ENCODE measurements around the gene DCDC2B.

DCDC2B gene

DNA sequence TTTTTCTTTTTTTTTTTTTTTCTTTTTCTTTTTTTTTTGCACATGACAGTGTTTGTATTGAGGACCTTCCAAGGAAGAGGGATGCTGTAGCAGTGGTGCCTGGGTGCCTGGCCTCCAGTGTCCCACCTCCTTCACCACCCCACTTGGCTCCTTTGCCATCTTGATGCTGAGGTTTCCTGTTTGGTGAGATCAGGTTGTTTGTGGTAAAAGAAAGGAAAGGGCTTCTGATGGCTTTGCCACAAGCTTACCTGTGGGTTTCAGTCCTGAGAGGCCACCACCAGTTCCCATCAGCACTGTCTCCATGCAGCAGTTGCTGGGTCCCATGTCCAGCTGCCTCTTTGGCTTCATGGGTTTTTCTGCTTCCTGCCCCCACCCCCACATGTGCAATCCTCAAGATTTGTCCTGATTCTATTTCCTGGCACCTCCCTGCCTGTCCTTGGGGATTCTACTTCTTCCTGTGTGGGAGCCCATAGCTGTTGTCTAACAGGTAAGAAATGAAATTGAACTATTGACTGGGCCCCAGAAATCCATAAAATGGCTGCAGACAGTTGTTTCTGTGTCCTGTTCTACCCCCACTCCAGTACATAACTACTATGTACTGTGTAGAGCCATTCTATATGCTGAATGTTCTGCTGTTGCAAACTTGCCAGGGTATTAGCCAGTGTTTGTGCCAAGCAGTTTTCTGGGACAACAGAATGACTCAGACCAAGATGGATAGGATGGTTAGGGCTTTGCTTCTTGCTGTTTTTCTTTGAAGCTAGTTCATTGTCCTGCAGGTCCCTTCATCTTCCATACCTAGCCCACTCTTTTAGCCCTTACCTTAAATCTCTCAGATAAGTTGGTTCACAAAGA is 12.7 kb upstream of the DCDC2B start:
- DNase-seq (ENCODE audit: low read depth): no peak

DNA sequence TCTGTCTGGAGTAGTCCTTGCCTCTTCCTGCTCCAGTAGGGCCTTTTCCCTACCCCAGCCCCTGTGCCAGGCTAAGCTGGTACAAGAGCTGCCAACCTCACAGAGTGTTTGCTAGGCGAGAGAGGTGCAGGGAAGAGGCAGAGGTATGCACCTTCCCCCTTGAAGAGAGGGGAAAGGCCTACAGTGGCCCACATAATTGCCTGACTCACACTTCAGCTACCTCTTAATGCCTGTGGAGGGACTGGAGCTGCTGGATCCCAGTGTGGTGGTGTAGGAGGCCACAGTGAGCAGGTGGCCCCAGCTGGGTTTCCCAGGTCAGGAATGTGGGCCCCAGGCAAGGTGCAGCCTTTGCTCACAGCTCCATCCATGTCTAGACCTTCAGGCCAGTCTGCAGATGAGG is 11.8 kb upstream of the DCDC2B start:
- DNase-seq (ENCODE audit: low read depth): no peak

DNA sequence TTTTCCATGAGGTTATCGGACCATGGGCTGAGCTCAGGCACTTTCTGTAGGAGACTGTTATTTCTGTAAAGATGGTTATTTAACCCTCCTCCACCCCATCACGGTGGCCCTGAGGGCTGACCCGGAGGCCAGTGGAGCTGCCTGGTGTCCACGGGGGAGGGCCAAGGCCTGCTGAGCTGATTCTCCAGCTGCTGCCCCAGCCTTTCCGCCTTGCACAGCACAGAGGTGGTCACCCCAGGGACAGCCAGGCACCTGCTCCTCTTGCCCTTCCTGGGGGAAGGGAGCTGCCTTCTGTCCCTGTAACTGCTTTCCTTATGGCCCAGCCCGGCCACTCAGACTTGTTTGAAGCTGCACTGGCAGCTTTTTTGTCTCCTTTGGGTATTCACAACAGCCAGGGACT is 11.1 kb upstream of the DCDC2B start:
- no peak for DNase-seq (ENCODE audit: low read depth)

DNA sequence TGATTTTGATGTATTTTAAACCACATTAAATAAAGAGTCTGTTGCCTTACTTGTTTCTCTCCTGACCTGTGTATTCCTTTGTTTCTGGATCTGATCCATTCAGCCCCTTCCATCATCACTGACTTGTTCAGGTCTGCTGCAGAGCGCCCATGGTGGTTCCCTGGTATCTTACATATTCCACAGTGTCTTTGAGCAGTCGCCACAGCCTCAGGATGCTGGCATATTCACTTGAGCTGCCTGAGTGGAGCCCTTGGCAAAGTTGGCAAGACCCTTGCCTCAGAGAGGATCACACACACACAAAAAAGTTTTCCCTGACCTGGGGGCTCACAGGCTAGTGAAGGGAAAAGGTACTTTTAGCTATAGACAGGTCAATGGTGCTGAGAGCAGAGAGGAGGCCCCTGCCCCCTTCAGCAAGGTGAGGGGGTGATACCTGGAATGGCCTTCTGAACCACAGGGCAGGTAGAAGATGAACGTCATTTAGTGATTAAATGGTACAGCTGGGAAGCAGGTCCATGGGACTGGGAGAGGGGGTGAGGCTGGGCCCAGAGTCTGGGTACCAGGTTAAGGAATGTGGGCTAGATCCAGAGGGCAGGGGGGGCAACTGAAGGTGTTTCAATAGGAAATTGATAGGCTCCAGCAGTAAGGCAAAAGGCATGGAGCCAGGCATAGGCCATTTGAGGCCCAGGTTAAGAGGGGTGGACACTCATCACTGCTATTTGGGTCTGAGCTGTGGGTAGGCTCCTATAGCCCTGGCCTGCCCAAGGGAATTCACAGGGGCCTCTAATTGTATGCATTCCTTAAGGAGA is 10.4 kb upstream of the DCDC2B start:
- DNase-seq (ENCODE audit: low read depth): no peak

DNA sequence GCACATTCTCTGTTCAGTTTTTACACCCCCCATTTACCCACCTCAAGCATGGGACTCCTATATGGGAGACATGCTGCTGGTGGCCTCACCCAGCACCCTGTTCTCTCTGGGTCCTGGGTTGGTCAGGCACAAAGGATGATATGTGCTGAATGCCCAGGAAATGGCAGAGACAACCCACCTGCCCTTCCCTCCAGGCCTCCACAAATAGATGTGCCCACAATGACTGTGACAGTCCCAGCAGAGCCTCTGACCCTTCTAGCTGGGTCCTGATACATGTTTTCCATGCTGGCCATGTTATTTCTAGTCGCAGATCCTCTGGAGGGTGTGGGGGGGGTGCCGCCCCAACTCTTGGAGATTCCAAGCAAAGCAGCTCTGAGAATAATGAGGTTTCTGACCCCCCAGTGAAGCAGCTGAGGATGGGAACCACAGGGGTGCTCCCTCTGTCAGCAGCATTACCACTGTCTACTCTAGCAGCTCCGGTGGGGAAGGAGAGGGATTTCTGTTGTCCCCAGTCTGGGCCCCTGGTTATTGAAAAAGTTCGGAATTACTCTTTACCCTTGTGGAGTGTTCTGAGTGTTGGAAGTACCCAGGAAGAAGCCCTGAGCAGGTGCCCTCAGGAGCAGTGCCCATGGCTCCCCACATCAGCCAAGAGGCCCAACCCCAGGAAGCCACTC is 9.7 kb upstream of the DCDC2B start:
- no peak for DNase-seq (ENCODE audit: low read depth)

DNA sequence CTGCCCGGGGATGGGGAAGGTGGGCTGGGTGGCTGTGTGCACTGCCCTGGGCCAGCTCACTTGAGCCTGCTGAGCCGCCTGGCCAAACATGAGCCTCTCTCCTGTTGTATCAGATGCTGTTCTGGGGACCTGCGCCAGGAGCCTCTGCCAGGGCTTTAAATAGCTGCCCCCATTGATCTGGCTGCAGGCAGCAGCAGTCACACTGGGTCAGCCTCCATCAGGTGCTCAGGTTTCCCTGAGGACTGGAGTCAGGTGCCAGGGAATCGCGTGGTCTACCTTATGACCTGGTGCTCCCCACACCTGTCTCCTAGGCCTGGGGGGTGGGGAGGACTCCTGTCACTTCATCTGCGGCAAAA is 9.2 kb upstream of the DCDC2B start:
- no peak for DNase-seq (ENCODE audit: low read depth)

DNA sequence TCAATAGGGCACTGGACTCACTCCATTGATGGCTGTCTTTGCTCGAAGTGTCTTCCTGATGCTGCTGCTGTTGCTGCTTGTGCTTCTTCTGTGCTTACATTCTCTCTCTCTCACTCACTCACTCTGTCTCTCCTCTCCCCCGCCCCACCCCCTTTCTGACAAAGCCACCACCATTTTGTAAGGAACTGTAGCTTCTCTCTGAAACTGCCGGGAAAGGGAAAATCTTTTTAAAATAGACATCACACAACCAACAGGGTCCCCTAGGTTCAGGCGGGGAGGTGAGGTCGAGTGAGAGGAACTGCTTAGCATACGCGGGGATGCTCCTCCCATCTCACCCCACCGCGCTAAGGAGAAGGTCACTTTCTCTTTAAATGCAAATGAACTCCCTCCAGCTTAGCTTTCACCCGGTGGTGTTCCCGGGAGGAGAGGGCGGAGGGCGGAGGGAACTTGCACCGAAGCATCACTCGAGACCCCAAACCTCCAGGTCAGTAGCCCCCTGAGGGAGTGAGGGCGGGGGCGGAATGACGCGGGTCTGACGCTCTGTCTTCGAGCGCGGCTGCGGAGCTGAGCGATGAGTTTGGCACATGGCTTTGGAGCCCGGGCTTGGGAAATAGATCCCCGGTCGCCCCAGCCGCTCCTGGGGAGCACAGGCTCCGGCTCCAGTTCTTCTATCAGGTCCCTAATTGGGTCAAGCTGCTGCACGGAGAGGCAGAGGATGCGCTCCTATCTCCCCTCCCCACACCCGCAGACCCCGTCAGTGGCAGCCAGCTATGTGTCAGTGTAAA is 8.5 kb upstream of the DCDC2B start, which contains the start of gene CCDC28B:
TSS of gene CCDC28B (plus strand) at position 370 of the 785 bp plus-strand sequence. CDS start 1,341 bp downstream, outside the sequence.
- DNase-seq (ENCODE audit: low read depth): peak; percentile 38

DNA sequence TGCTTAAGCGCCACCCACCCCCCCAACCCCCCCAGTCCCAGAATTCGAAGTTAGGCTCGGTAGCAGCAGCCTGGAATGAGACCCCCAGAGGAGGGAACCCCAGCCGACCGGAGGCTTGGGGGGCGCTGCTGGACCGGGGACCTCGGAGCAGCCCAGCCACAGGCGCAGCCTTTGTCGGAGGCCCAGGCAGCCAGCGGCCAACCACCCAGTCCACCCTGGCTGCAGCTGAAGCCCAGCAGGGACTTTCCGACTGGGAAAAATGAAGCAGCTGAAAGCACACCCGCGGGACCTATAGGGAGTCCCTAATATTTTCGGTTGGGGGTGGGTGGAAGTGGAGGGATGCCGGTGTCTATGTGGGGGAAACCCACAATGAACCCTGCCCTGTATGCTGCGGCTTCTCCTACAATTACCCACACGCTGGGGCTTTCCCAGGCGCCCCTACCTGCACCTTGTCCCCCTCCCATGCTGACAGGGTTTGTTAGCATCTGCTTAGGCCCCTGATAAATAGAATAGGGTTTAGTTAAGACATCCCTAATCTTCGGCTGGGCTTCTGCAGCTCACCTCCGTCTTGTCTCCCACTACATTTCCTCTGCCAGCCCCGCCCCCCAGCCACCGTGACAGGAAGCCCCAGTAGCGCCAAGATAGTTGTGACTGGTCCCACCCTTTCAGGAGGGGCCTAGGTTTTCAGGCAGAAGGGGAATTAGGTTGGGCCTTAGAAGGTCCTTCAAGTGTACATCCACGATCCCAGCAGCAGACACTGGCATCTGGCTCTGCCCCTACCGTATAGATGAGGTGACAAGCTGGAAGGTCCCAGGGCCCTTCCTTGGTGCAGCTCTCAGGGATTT is 7.7 kb upstream of the DCDC2B start:
- DNase-seq (ENCODE audit: low read depth): peak; percentile 72

DNA sequence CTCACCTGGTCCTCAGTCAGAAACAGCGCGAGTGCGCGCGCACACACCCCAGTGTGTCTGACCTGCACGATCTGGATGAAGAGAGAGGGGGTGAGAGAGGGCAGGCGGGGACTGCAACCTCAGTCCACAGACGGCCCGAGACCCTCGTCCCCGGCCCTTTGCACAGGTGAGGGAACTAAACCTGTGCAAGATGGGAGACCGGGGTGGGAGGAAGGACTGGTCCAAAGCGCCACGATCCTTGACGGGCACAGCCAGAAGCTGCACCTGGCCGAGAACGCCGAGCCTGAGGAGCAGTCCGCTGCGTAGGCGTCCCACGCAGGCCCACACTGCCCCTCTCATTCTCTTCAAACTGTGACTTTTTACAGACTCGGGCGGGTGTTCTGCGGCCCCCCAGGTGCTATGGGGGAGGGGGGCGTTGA is 3.9 kb upstream of the DCDC2B start:
- no peak for DNase-seq (ENCODE audit: low read depth)

DNA sequence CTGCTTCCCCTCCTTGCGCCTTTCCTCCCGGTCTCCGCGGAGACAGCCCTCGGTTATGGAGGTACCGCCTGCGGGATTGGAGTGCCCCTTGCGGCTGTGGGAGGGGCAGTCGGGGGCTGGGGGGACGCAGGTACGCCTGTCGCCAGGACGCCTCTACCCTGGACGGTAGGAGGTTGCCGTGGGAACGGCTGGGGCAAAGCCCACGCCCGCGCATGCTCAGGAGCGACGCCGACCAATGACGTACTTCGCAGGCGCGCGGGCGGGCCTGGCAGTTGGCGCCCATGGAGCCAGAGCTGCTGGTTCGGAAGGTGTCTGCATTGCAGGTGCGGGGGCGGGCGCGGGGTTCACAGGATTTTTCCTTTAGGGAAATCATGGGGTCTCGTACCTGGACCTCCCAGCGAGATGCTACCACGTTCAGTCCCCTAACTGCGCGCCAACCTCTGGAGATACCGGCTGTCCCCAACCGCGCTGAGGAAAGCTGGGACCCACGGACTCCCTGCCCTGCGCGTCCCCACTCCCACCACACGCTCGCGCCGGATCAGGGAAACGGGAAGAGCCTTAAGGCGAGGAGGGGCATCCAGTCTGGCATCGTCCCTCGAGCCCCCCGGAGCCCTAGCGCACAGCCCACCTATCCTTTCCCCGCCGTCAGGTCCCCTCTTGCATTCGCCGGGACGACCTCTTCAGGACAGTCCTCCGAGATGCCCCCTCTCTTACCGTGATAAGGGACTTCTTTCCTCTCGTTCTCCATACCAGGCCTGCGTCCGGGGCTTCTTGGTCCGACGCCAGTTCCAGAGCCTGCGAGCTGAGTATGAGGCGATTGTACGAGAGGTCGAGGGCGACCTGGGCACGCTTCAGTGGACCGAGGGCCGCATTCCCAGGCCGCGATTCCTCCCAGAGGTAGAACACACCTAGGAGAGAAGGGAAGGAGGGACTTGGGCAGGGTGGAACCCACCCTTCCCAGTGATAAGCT is 3.2 kb upstream of the DCDC2B start, which contains the start of gene IQCC:
TSS of gene IQCC (plus strand) at position 271 of the 970 bp plus-strand sequence. CDS start at position 282, 11 bp downstream.
- DNase-seq (ENCODE audit: low read depth): peak; percentile 81

DNA sequence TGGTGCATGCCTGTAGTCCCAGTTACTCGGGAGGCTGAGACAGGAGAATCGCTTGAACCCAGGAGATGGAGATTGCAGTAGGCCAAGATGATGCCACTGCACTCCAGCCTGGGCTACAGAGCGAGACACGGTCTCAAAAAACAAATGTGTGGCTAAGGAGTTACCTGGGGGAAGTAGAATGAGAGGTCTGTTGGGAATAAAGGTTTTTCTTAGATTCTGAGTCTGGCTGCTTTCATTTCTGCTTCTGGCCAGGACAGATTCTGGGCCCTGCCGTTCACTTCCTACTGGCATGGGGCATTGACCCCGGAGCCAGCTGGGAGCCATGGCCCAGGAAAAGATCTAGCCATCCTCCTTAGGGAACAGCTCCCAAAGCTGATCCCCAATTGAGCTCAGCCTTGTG is 420 bp upstream of the DCDC2B start:
- no peak for DNase-seq (ENCODE audit: low read depth)

DNA sequence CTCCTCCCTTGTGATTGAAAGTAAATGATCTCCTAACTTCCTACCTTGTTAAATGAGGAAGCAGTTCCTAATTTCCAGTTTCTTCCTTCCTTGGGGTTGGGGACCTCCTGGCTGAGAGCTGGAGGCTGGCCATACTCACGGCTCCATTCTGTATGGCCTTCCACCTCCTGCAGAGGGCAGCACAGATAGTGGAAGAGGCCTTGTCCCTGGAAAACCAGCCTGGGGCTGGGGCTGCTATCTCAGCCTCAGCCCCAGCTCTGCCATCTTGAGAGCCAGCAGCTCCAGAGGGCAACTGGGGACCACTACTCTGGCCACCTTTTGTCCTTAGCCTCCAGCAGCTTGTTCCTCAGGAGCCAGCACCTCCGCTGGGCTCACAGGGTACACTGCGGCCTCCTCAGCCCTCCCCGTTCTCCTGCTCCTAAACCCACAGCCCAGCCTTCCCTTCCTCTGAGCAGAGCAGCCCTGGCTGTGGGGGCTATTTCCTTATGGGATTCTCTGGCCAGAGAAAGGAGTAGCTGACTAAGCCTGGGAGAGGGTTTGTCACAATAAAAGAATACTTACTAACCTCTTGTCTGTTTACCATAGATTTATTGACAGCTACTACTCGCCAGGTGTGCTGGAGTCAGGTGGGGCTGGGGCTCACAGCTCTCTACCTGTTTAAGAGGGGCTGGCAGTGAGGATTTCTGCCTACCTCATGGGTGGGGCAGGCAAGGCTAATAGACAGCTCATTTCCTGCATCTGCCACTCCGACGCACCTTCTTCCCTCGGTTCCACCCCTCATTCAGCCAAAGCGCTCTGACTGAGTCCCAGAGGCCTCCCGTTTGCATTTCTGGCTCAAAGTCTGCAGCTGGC is 7.0 kb downstream of the DCDC2B start:
- DNase-seq (ENCODE audit: low read depth): peak; percentile 48

DNA sequence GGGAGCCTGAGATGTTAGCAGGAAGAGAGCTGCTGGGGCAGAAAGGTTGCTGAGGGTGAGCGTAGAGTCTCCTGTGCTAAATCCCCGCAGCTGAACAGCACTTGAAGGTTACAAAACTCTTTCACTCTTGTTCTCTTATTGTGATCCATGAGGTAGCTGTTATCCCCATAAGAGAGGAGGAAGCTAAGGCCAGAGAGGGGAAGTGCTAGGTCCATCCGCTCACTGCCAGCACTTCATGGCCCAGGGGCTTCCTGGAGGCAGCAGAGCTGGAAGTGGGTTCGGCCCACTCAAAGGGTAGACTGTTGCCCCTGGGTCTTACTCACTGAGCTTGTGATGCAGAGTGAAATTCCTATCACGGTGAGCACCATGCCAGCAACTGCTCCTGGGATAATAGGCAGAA is 7.7 kb downstream of the DCDC2B start:
- DNase-seq (ENCODE audit: low read depth): no peak

DNA sequence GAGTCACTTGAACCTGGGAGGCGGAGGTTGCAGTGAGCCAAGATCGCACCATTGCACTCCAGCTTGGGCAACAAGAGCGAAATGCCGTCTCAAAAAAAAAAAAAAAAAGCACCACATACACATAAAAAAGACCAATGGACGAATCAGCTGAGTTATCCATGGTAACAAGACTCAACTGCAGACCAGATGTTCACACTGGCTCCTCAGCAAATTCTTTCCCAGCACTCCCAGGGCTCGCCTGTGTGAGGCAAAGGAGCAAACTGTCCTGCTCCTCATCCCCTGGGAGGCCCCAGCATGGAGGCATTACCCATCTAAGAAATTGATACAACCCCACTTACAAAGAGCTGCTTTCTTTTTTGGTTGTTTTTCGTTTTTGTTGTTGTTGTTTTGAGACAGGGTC is 10.1 kb downstream of the DCDC2B start:
- DNase-seq (ENCODE audit: low read depth): no peak

DNA sequence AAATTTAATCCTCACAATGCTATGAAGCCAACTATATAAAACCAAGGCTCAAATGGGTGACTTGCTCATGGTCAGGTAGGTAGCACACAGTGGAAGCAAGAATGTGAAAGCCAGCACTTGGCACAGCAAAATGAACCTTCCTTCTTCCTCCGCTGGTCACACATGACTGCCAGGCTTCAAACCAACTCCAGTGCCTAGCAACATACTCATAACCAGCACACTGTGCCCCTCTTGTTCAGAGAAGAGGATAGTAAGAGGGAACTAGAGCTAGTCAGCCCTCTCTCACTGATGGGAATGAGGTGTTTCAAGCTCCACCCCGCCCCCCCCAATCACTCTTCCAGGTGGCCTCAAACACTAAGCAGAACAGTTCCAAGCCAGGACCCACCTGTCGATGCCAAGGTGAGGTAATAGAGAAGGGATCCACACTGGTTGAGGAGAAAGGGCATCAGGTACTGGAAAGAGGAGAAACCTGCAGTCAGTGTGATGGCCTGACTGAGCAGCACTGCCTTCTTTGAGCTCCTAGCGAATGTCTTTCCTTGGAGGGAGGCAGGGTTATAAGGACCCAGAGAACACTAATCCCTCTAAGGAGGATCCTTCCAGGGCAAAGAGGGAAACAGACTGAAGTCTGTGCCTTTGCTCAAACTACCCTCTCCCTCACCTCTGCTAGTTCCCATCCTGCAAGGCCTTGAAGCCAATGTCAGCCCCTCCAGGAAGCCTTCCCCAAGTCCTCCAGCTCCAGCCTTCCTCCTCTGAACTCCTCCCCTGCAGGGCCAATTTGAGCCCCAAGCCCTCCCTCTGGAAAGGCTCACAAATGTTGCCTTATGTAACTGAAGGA is 12.1 kb downstream of the DCDC2B start:
- no peak for DNase-seq (ENCODE audit: low read depth)

DNA sequence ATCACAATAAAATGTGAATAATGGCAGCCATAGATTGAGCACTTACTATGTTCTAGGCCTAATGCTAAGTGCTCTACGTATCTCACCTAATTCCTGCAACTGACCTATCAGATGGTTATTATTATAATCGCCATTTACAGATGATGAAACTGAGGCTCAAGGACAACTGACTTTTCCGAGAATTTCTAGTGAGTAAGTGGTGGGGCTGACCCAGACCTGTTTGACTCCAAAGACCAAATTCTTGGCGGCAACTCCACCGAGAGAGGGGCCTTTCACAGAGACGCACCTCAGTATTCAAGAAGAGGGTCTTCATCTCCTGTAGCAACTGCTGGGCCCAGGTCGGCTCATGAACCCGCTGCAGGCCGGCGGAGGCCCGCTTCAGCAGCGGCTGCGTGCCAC is 12.7 kb downstream of the DCDC2B start:
- no peak for DNase-seq (ENCODE audit: low read depth)

DNA sequence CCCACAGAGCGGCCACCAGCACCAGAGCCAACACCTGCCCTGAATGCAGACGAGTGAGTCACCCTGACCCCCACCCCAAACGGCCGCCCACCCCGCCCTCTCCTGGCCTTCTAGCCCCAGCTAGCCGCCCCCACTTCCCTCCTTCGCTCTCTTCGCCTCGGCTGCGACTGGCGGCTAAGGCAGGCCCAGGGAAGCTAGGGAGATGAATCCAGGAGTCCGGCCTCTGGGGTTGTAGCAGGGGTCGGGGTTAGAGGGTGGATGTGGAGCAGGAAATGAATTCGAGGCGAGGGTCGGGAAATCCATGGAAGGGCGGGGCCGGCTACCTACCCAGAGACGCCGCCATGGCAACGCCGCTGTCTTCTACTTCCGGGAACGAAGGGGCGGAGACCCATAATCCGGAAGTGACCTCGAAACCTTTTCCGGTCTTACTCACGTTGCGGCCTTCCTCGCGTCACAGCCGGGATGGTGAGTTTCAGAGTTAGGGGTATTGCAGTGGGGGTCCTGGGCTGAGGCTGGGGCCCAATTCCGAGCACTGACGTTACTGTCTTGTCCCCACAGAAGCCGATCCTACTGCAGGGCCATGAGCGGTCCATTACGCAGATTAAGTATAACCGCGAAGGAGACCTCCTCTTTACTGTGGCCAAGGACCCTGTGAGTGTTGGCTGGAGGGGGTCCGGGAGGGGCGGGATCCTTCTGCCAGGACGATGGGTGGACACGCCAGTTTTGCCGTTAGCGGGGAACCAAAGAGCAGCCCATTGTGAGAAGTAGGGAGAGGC is 13.3 kb downstream of the DCDC2B start, which contains the start of the genes EIF3I and TMEM234:
TSS of gene EIF3I (plus strand) at position 428 of the 776 bp plus-strand sequence. CDS start at position 463, 35 bp downstream.
TSS of gene TMEM234 (minus strand) at position 374 of the 776 bp plus-strand sequence. CDS start at position 343, 31 bp downstream.
- DNase-seq (ENCODE audit: low read depth): peak; percentile 87
